ENCODE results near the gene MMP24. TPM values are rescaled to one million over a fixed set of nuclear protein-coding genes. Genes with fewer than 3 reads are reported as not detected.

The MMP24 gene
- total and polyA plus RNA-seq, 2 of the 13 experiments (the other 11 are each of a cell fraction or from before 2014, with no cell fraction given): 0.29 to 0.35 TPM

DNA sequence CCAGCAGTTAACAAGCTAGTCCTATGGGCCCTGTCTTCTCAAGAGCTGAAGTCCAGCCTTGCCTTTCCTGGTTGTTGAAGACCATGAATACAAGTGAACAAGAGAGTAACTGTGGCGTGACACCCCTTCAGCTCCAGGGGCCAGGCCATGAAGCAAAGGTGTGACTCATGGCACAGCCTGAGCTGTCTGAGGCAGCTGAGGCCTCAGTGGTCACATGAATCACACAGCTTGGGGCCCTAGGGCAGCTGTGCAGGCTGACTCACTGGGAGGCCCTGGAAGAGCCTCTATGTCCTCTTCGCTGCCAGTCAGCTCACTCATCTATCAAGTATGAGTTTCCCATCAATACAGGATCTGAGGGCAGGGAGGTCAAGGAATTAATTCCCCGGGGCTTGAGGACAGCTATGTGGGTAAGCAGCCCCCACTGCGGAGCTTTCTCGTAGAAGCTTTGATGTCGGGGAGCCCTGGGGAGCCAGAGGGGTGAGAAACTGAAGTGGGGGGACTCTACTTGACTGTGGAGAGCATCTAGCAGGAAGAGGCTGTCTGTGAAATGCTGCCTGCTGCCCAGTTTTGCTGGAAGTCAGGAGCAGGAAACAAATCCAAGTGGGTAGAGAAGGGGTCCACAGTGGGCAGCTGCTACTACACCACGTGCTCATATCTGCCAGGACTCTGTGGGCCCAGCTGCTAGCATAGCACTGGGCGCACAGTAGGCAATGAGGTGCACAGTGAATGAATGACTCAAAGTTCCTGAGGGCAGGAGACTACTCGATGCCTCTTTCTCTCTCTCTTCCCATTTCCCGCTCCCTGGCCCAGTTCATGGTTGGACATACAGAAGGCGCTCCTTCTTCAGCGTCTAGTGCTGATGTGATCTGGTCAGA is 79.4 kb downstream of the MMP24 start (continued):
- no peak for TF ChIP-seq ZBED4 (CRISPR knock-in tag; IDR thresholded peaks at IDR 0.05; ENCODE audit: borderline replicate concordance)
- TF ChIP-seq RAD21 (CRISPR knock-in tag; IDR thresholded peaks at IDR 0.05): no peak
- TF ChIP-seq HNF4A (CRISPR knock-in tag; IDR thresholded peaks at IDR 0.05): no peak
- TF ChIP-seq ETV5 (CRISPR knock-in tag; IDR thresholded peaks at IDR 0.05; ENCODE audit: borderline replicate concordance): peak; percentile 71; the same call in 1 of the 2 replicates
- TF ChIP-seq PRDM15 (CRISPR knock-in tag; IDR thresholded peaks at IDR 0.05): no peak
- no peak for TF ChIP-seq PRPF4 (IDR thresholded peaks at IDR 0.05; ENCODE audit: low read depth, low read length, poor library complexity, severe bottlenecking)
- TF ChIP-seq IKZF5 (CRISPR knock-in tag; IDR thresholded peaks at IDR 0.05): peak; percentile 96
- TF ChIP-seq KAT2B (IDR thresholded peaks at IDR 0.05; ENCODE audit: borderline replicate concordance, low read depth, low read length): no peak
- TF ChIP-seq HBP1 (CRISPR knock-in tag; IDR thresholded peaks at IDR 0.05; ENCODE audit: low read depth): no peak
- no peak for TF ChIP-seq MBD4 (IDR thresholded peaks at IDR 0.05; ENCODE audit: borderline replicate concordance, low read length)
- TF ChIP-seq RBAK (CRISPR knock-in tag; IDR thresholded peaks at IDR 0.05): no peak
- peak; percentile 76 to 86; a peak in 3 of 4 replicates for TF ChIP-seq NR2F1 (CRISPR knock-in tag; IDR thresholded peaks at IDR 0.05)
- TF ChIP-seq TBL1XR1 (IDR thresholded peaks at IDR 0.05; ENCODE audit: borderline replicate concordance, low read length, partially characterized antibody): no peak
- no peak for TF ChIP-seq ZMAT5 (CRISPR knock-in tag; IDR thresholded peaks at IDR 0.05; ENCODE audit: borderline replicate concordance, low read depth)
- no peak for TF ChIP-seq ZNF225 (CRISPR knock-in tag; IDR thresholded peaks at IDR 0.05)
- TF ChIP-seq RNF2 (conservative IDR thresholded peaks at IDR 0.05; ENCODE audit: low read depth): peak; percentile 80; the same call in 1 of the 2 replicates
- peak; percentile 13; the same call in 1 of the 2 replicates for TF ChIP-seq ATAD3A (CRISPR knock-in tag; IDR thresholded peaks at IDR 0.05)
- TF ChIP-seq MIXL1 (CRISPR knock-in tag; IDR thresholded peaks at IDR 0.05): no peak

Data from HepG2 (cell line).